ENCODE measurements around the gene KCTD8.
"Not testable (repeated sequence)": the region's sequence is repeated elsewhere in the genome, so short reads cannot be mapped to it uniquely, and the experiment has no call there.

Gene KCTD8

GRCh38 chr4:44342800-44343199 is 105.8 kb downstream of the KCTD8 start:
- no peak overlapping the region for H3K4me3 ChIP-seq (ENCODE audit: low read depth, low read length)

GRCh38 chr4:44326741-44327140 is 121.9 kb downstream of the KCTD8 start:
- no peak overlapping the region for H3K4me3 ChIP-seq (ENCODE audit: low read depth, low read length)

DNA sequence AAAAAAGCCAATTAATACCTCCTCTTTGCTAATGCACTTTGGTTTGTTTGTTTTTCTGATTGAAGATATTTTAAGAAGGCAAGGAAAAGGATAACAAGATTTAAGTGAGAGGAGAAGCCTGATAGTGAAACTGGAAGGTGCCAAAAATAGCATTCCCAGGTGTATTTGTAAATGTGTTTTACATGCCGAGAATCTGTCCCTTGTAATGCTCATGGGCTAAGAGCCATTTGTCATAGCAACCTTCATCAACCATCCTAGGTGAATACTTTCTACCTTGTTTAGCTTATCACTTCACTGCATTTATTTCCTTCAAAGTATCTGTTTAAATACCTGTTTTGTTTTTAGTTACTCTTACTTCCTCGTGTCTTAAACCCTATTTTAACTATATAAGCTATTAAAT is 127.8 kb downstream of the KCTD8 start:
- no peak overlapping the region for H3K4me3 ChIP-seq (ENCODE audit: low read depth, low read length)

DNA sequence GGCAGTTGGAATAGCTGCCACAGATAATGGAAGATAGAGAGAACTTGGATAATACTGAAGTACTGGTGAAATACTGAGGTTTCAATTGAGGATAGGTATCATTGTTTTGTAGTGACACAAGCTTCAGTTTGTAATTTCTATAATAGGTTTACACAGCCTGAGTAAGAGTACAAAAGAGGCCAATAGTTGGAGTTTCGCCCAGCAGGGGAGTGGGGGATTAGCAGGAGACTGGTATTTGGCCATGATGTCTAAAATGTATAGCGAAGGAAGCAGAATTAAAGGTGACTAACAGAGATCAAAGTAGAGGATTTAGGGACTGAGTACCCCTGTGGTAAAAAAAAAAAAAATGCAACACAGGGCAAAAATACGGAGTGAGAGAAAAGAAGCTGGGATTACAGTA is 129.5 kb downstream of the KCTD8 start:
- H3K4me3 ChIP-seq (ENCODE audit: low read depth, low read length), result no peak overlapping the region

GRCh38 chr4:44313702-44314101 is 134.9 kb downstream of the KCTD8 start:
- no peak overlapping the region for H3K4me3 ChIP-seq (ENCODE audit: low read depth, low read length)

DNA sequence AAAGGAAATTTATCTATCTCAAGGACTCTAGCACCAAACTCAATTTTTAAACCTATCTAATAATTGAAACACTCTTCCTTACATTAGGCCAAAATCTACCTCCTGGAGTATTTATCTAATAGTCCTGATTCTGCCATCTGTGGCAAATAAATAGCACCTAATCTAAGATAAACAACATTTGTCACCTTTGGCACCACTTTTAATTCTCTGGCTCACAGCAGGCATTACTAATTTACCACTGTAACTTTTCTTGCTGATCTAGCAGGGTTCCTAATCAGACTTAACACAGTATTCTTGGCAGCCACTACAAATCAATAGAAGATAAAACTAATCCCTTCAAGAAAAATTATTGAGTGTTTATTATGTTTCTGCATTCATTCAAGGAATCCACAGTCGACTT is 161.1 kb downstream of the KCTD8 start:
- H3K4me3 ChIP-seq (ENCODE audit: low read depth, low read length), result no peak overlapping the region

- no peak overlapping the region for H3K4me3 ChIP-seq (ENCODE audit: low read depth, low read length)
Measured at GRCh38 chr4:44279469-44279868, 169.1 kb downstream of the KCTD8 start.

- no peak overlapping the region for H3K4me3 ChIP-seq (ENCODE audit: low read depth, low read length)
Measured at GRCh38 chr4:44279066-44279465, 169.5 kb downstream of the KCTD8 start.

- H3K4me3 ChIP-seq (ENCODE audit: low read depth, low read length), result no peak overlapping the region
Measured at GRCh38 chr4:44257461-44257860, 191.1 kb downstream of the KCTD8 start.

- H3K4me3 ChIP-seq (ENCODE audit: low read depth, low read length), result no peak overlapping the region
Measured at GRCh38 chr4:44256414-44256813, 192.2 kb downstream of the KCTD8 start.

- no peak overlapping the region for H3K4me3 ChIP-seq (ENCODE audit: low read depth, low read length)
Measured at GRCh38 chr4:44237643-44238042, 211.0 kb downstream of the KCTD8 start.

- H3K4me3 ChIP-seq (ENCODE audit: low read depth, low read length), result no peak overlapping the region
Measured at GRCh38 chr4:44235897-44236296, 212.7 kb downstream of the KCTD8 start.

DNA sequence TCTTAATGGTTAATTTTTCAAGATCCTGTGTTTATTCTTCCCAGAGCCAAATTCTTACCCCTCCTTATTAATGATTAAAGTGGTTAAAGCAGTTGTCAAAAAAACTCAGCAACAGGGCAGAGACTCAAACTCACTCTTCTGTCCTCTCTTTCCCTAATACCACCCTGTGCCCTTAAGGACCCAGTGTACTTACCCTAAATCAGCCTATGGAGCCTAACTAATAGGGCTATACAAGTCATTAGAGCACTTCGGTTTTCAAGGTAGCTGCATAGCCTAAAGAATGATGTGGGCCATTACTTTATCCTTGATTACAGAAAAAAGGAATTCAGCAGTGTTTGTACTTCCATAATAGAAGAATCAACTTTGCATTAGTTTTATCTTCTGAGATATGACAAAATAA is 216.3 kb downstream of the KCTD8 start:
- H3K4me3 ChIP-seq (ENCODE audit: low read depth, low read length), result no peak overlapping the region

- H3K4me3 ChIP-seq (ENCODE audit: low read depth, low read length), result no peak overlapping the region
Measured at GRCh38 chr4:44231006-44231405, 217.6 kb downstream of the KCTD8 start.

- H3K4me3 ChIP-seq (ENCODE audit: low read depth, low read length), result no peak overlapping the region
Measured at GRCh38 chr4:44228326-44228725, 220.3 kb downstream of the KCTD8 start.

DNA sequence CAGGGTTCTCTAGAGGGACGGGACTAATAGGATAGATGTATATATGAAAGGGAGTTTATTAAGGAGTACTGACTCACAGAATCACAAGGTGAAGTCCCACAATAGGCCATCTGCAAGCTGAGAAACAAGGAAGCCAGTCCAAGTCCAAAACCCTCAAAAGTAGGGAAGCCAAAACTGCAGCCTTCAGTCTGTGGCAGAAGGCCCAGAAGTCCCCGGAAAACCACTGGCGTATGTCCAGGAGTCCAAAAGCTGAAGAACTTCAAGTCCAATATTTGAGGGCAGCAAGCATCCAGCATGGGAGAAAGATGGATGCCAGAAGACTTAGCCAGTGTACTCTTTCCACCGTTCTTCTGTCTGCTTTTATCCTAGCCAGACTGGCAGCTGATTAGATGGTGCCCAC is 227.2 kb downstream of the KCTD8 start:
- no peak overlapping the region for H3K4me3 ChIP-seq (ENCODE audit: low read depth, low read length)

GRCh38 chr4:44210750-44211149 is 237.9 kb downstream of the KCTD8 start:
- H3K4me3 ChIP-seq (ENCODE audit: low read depth, low read length), result no peak overlapping the region

DNA sequence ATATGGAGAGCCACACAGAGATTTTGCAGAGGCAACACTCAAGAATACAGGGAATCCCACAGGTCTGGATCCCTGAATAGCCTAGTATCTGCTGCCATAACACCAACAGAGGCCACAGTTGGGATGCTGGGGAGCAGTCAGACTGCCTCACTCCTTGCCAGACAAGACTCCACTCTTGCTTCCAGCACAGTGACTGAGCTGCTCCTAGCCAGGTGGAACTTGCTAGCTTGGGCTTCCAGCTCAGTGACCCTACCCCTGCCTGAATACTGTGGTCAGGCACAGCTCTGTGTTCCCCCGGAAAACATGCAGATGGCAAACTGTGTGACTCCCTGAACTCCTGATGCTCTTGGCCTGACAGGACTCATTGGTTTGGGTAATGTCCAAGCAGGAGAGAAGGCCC is 251.8 kb downstream of the KCTD8 start:
- no peak overlapping the region for H3K4me3 ChIP-seq (ENCODE audit: low read depth, low read length)

DNA sequence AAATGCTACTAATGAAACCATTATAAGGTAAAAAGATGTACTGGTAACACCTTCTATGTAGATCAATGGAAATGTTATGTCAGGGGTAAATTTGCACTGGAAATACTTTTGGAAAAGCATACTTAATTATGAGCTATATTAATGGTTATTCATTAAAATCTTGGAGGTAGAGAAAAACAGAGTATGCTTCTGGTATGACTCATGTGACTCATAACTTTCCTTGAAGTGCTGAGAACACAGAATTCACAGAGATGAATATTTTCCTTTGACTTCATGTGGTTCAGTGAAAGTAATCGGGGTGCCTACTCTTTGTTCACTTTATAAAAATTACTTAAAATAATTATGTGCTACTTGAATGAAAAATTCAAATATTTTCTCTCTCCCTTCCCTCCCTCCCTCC is 254.2 kb downstream of the KCTD8 start:
- H3K4me3 ChIP-seq (ENCODE audit: low read depth, low read length), result no peak overlapping the region

GRCh38 chr4:44186850-44187246 is 261.8 kb downstream of the KCTD8 start:
- H3K4me3 ChIP-seq (ENCODE audit: low read depth, low read length), result no peak overlapping the region

- no peak overlapping the region for H3K4me3 ChIP-seq (ENCODE audit: low read depth, low read length)
Measured at GRCh38 chr4:44186096-44186849, 262.3 kb downstream of the KCTD8 start.

DNA sequence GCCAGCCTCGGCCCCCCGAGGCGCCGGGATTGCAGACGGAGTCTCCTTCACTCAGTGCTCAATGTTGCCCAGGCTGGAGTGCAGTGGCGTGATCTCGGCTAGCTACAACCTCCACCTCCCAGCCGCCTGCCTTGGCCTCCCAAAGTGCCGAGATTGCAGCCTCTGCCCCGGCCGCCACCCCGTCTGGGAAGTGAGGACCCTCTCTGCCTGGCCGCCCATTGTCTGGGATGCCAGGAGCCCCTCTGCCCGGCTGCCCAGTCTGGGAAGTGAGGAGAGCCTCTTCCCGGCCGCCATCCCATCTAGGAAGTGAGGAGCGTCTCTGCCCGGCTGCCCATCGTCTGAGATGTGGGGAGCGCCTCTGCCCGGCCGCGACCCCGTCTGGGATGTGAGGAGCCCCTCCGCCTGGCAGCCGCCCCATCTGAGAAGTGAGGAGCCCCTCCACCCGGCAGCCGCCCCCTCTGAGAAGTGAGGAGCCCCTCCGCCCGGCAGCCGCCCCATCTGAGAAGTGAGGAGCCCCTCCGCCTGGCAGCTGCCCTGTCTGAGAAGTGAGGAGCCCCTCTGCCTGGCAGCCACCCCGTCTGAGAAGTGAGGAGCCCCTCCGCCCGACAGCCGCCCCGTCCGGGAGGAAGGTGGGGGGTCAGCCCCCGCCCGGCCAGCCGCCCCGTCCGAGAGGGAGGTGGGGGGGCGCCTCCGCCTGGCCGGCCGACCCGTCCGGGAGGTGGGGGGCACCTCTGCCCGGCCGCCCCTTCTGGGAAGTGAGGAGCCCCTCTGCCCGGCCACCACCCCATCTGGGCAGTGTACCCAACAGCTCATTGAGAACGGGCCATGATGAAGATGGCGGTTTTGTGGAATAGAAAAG is 266.9 kb downstream of the KCTD8 start:
- not testable (repeated sequence) for H3K4me3 ChIP-seq (ENCODE audit: low read depth, low read length)
